ENCODE data around the gene RAB31.

RAB31 gene

DNA sequence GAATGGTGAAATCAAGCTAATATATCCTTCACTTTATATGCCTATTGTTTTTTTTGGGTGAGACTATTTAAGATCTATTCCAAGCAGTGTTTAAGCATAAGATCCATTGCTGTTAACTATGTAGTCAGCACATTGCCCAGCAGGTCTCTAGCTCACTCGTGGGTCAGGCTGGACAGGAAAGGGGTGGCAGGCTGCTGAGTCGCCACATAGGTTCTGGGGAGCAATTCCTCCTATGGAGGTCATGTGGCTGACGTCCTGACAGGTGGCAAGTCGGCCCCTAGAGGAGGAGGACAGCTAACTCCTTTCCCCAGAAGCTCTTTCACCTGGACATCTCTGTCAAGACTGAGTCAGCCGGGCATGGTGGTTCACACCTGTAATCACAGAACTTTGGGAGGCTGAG, 13.9 kb upstream of the RAB31 start:
- DNase-seq = no peak

DNA sequence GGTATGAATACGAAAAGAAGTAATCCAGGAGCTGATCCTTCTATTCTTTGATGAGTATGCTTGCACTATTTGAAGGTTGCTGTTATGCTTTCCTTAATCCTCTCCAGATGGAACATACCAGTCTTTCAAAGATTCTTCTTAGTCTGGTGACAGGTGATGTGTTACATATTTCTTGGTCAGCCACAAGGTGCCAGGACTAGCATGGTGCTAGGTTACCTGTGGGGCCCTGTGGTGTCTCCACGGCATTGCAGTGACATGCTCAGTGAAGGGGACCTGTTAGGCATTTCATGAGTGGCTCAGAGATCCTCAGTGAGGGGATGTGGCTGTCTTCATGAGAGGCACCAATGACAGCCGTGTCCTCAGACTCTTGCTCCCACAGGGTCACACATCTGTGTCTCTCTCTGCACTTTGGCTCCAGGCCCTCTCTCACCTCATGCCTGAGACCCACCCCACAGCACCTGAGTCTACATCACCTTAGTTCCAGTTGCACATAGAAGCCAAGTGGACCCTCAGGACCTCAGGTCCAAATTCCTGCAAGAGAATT, 13.1 kb upstream of the RAB31 start:
- no peak for DNase-seq

DNA sequence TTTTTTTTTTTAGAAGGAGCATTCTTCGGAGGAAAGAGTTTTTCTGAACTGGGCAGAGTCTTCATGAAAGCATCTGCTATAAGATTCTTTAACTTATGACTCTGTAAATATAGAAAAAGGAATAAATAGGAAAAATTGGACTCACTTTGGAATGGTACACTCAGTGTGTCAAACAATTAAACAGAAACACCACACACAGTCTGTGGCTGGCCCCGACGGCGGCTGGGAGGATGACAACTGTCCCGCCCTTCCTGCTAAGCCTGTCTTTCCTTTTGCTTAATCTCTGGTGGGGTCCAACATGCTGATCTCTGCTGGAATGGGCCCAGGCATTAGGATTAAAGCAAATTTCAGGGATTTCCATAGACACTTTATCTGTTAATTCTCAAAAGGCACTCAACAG, 12.5 kb upstream of the RAB31 start:
- DNase-seq = no peak

DNA sequence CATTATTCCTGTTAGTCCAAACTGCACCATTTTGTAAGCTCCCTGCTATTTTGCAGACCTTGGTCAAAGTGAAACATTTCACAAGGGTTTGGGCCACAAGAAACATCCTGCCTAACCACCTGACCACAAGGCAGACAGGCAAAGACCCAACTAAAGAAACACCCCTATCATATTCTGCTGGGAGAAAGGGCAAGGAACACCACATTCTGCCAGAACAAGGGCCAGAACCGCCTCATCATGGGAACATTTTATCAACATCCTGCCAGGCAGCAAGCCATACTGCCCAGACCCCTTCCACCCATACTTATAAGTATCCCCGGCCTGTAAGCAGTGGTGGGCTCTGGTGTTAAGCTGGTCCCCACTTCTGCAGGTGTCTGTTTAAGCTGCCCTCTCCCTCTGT, 12.0 kb upstream of the RAB31 start:
- DNase-seq = no peak

DNA sequence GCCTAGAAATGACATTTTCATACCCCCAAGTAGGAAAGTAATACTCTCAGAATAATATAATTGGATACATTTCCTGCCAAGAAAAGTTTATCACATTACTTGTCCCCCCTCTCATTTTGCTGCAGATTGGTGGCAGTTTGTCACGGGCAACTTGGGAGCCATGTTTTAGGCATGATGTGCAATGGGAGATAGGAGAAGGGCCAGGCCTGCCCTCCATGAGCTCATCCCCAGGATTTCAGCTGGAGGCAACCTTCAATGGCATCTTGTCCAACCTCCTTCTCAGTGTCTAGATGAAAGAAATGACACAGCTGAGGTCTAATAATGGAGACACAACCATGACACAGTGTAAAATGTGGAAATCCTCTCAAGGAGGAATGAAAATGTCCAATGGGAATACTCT, 11.4 kb upstream of the RAB31 start:
- DNase-seq = no peak

DNA sequence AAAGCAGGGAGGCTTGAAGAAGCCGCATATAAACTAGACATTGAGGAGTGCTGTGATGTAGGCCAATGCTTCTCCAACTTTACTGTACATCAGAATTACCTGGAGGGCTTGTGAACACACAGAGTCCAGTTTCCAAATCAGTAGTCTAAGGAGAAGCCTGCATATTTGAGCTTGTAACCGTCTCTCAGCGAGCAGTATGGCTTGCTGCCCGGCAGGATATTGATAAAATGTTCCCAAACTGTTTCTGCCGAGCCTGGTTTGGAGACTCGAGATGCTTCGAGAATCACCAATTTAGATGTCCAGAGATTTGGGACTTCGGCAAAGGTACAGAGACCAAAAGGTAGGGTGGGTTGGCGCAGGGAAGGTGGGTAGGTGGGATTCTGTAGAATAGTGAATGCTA, 11.0 kb upstream of the RAB31 start:
- no peak for DNase-seq

DNA sequence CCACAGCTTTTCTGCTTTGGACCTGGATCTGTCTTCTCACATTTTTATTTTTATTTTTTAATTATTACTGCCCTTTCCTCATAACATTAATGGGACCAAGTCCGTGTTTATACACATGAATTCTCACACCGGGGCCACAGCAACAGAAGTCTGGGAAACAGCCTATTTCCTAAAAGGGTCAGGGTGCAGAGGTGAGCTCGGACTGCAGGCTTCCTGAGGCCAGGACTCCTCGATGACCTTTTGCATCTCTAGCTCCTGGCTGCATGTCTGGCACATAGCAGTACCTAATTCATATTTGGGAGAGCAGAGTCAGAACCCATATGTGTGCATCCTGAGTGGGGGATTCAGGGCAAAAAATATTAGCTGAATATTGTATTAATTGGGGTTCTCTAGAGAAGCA, 9.6 kb upstream of the RAB31 start:
- DNase-seq = no peak

DNA sequence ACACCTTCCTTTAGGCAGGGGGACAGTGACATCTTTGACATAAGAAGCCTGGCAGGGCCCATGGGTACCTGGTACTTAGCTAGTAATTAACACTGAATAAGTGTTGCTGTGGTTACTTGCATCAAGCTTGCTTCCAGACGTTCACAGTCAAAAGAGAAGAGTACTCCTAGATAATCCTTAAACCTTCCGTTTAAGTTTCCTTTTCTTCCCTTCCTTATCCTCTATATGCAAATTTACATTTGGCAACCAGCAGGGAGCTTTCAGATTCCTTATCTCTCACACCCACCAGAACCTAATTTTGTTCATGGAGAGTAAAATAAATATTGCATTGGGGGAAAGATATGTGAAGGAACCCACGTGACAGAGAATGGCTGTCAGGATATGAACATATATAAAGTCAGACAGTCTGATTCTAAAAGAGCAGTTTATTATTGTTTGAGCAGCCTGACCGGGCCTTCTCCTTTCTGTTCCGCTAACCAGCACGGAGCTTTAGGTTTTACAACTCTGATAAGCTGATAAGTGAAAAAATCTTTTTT, 7.8 kb upstream of the RAB31 start:
- no peak for DNase-seq

DNA sequence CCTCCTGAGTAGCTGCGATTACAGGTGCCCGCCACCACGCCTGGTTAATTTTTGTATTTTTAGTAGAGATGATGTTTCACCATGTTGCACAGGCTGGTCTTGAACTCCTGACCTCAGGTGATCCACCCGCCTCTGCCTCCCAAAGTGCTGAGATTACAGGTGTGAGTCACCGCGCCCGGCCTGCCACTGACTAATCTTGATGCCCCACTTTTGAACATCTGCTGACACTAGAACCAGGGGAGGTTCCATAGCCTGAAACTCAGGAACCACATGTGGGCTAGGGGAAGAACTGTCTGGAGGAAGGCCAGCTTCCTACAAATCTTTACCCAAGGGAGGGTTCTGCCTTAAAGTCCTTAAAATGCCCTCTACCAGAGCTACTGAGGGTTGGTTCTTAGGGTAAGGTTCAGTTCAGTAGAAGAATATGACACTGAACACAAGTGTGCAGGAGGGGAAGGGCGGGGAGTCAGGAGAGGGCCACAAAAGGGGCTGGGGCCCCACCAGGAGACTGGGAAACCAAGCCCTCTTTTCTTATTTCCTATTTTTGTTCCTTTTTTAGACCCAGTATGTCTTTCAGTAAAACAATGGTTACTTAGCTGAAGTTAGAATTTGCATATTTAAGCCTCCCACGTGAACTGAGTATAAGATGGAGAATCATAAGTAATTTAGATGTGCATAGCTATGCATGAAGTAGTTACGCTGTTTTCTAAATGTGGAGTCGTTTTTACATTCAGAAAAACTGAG, 6.3 kb upstream of the RAB31 start:
- no peak for DNase-seq

DNA sequence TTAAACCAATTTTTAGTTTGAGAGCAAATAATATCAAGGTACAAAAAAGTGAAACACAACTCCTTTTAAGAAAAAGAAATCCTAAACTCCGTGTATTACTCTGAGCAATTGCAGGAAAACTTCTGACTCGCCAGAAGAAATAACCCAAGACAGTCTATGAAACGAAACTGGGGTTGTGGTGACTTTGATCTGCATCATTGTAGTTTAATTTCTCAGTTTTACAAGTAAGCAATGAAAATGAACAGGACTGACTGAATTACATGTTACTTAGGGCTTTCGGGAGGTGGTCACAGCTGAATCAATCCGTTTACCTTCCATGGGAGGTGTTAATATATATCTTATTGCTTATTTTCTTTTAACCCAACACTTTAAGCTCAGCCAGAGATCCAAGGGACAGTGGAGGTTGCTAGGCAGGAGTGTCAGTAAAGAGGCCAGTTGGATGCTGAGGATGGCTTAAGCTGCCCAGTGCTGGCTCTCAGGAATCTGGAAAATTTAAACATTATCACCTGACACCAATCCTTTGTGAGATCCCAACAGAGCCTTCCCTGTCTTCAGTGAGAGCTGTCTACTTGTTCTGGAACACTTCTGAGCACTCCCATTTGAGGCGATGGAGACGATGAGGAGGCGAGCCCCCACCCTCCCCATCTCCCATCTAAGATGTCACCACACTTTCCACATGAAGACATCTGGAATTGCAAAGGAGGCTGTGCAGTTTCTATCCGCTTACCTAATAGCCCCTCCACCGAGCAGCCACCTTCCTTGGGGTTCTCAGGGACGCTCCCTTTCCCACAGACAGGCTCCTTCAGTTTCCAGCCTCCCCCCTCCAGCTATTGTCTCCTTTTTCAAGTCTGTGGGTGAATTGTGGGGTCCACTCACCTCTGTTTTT, 3.6 kb upstream of the RAB31 start:
- DNase-seq = no peak

DNA sequence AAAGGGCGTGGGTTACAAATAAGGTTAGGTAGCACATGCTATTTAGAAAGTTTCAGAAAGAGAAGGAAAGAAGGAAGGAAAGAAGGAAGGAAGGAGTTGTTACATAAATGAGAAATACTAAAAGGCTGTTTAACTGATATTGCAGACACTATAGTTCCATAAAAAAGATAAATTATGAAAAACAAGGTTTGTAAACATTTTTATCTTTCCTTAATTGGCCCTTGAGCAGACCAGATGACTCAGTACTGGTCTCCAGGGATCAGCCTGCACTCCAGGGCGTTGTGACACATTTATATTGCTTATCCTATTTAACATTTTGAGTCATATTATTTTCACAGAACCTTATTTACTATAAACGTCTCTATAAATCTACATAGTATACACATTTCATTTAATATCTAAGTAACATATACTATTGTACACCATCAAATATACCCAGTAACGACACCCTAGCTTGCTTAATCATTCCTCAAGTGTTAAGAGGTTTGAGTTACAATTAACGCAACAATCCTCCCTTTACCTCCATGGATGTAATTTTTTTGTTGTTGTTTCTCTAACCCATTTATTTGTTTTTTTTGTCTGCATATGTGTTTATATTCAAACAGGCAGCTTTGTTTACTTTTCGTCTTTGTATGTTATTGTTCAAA, 2.8 kb upstream of the RAB31 start:
- DNase-seq = no peak

DNA sequence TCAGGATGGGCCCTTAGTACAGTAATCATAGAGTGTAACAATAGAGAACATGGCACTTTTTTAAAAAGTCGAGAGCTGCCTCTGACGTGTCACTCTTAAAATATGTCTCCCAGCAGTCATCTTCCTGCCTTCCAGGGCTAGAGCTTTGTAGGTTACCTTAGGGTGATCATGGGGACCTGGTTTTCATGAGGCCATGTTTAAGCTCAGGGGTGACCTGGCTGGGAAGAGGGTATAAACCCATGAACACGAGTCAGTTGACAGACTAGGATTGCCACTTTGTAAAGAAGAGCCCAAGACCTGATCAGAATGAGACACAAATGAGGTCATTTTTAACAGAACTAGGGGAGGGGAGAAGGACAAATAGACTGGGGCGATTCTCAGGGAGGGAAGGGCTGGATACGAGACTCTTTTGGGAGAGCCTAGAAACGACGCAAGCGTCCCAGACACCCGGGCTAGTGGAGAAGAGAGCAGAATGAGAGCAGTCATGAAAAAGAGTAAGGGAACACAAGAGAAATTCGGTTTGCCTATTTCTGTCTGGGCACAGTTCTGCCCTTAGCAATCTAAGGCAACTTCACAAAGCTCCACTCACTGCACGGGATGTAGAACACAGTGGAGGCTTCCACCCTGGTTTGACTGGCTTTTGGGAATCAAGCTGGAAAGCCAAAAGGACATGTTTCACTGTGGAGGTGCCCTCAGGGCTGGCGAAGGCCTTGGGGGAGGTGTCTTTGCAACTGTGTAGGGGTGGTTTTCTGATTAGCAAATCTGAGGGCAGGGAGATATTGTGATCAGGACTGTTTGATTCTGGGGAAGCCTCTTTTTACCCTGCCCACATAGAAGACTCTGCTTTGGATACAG, 1.8 kb upstream of the RAB31 start:
- no peak for DNase-seq

DNA sequence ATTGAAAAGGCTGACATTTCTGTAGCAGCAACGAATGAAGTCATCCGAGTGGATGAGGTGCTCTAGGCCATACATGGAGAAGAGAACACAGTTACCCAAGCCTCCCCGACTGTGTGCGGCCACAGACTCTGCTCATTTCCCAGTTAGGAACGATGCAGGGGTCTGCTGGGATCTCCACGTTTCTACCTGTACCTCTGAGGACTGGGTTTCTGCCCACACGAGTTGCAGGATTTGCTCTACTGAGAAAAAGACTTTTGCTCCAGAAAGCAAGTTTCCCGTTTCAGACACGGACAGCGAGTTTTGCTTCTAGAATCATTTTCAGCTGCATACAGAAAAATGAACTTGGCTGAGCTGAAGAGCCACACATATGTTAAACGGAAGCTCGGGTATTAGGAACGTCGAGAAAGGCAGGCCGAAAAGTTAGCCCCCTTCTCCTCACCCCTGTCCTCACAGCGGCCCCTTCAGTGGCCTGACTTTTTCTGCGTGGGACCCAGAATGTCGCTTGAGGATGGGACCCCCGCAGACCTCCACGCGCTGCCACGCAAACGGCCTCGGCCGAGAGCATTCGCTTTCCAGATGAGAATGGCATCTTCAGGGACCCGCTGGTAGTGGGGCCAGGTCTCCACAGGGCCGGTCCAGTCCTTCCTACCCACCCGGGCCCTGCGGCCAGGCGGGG, 582 bp upstream of the RAB31 start:
- no peak for DNase-seq

DNA sequence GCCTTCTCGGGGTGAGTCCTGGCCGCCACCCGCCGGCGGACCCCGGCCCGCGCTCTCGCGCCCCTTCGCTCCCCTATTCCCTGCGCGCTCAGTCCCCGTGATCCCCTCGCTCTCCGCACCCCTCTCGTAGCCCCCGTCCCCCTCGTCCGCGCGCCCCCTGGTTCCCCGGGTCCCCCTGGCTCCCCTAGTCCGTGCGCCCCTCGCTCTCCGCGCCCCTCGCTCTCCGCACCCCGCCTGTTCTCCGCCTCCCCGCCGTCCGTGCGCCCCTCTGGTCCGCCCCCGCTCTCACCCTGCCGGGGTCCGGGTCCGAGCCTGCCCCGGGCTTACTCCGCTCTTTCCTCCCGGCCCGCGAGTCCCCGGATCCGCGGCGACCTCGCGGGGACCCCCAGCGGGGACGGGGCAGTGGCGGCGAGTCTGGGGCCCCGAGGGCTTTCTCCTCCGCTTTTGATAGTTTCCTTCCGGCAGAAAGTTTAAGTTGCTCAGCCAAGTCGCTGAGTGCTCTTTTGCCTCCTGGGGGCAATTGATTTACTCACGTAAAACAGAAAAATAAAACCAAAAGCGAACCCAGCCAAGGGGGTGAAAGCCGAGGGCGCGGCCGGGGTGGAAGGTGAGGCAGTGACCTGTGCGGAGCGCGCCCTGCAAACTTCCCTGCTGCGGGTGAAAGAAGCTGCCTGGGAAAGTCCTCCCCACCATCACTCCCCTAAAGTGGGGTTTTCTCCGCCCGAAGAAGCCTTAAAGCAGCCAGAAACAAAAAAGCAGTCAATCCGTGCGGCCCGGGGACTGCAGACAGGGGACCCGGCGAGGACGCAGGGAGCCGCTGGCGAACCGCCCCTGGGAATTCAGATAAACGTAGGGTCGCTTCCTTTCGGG, 568 bp downstream of the RAB31 start:
- no peak for DNase-seq

DNA sequence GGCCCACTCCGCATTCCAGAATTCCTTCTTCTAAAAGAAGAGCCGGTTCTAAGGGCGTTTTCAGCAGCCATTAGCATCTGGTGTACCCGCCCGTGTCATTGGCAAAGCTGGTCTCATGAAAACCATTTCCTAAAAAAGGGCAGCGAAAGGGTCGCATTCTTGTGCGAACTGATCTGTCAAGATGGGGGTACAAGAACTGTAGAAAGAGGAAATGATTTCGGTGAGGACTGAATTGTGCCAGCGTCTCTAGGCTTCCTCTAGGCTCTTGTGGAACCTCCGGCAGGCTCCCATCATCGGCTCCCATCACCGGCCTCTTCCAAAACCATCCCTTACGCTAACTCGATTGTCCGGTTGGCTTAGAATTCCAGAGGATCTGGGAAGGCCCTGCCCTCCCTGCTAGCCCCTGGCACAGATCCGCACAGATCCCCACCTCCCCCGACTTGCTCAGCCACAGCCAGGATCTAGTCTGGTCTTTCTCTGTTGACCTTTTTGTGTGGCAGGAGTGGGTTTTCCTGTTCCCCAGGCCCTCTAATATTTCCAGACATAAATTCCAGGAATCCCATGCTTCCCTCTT, 1.3 kb downstream of the RAB31 start:
- no peak for DNase-seq

DNA sequence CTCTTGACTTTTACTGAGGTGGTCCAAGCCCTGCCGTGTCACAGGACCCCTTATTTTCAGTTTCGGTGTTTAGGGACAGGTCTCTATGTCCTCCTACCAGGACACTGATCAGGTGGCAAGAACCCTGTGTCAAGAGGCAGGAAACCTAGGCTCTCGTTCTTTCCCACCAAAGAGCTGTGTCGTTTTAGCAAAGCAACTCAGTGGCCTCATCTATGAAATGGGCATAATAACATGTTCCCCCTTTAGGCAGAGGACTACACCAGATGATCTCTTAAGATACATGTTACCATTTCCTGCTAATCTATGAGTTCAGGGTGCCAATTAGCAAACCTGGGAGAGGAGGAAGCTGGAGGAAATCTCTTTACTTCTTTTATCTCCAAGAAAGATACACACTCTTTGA, 1.9 kb downstream of the RAB31 start:
- no peak for DNase-seq

DNA sequence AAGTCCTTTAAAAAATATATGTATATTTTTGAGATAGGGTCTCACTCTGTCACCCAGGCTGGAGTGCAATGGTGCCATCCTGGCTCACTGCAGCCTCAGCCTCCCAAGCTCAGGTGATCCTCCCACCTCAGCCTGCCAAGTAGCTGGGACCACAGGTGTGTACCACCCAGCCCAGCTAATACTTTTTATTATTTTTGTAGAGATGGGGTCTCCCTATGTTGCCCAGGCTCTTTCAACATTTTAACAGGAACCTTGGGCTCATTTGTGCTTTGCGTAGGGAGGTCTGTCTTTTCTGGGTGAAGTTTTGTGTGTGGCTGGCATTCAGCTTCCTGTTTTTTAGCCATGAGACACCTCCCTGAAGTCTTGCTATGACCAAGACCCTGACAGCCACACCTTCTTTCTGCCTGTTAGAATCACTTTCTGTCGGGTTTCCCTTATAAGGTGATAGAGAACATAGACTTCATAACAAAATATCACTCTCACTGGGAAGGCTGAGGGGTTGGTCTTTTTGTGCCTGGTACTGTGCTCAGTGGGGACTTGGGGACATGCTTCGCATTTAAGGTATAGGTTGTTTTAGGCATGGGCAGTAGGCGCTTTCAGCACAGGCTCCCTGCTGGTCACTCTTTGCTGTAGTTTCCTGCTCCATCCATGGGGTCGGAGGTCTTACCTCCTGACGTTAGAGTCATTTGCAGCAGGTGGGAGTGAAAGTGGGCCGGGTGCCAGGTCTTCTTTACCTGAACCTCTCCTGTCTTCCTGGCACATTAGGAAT, 3.4 kb downstream of the RAB31 start:
- DNase-seq = no peak

DNA sequence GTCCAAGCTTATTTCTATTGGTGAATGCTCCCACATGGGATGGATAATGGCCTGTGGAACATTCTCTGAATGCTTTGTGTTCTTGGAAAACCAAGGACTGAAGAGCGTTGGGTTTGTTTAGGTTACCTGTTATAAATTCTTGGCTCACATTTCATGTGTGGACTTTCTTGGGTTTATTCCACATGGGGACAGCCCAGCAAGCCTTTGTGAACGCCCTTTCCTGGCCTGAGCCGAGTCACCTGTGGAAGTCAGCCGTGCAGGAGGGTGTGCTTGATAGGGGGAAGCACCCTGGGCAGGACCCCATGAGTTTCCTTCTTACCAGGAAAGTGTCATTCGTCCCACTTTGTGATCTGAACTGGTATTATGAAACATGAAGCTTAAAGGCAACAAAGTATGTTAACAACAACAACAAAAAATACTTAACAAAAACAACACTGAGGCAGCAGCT, 4.1 kb downstream of the RAB31 start:
- DNase-seq = no peak

DNA sequence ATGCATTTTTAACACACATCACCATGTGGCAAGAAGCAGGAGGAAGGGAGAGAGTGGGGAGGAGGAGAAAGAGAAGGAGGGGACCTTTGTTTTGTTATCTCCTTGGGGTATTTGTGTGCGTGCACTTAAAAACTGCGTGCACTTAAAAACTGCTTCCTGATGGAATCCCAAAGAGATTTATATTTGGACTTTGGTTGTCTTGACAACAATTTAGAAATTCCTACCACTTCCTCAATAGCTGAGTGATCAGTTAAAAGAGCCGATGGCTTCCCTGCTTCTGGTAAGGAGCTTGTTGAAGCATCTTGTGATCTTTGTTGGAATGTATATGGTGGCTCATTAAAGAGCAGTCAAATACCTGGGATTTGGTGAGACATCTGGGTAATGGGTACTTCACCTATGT, 4.5 kb downstream of the RAB31 start:
- no peak for DNase-seq

Data from NCI-H524 treated with DMSO at 0.1 percent for 48 hours (cell line).